RWPE2 (cell line): ENCODE results near the gene THYN1.

Experiments
- ATAC-seq: fragments of 200-7000 bp; cut with Tn5 transposase; 3 replicates; pipeline ENCODE4 v1.9.1; 2021; ENCODE audit warnings: low read depth
- DNase-seq: peaks from one replicate; pipeline ENCODE4 v3.0.0-alpha.2; 2020; ENCODE audit warnings: low spot score
- H3K27ac ChIP-seq: fragments of 450-650 bp; 2 replicates; pipeline ENCODE4 v1.5.1; 2017; ENCODE audit warnings: mild to moderate bottlenecking; ENCODE audit not compliant: poor library complexity, severe bottlenecking
- H3K27me3 ChIP-seq: fragments of 250-450 bp; sonication (Bioruptor Pico); 2 replicates; pipeline ENCODE4 v1.5.1; 2021; ENCODE audit warnings: mild to moderate bottlenecking, moderate library complexity; ENCODE audit not compliant: insufficient read depth, poor library complexity, severe bottlenecking
- H3K36me3 ChIP-seq: fragments of 250-450 bp; sonication (Bioruptor Pico); 2 replicates; pipeline ENCODE4 v1.5.1; 2020; ENCODE audit warnings: low read depth, mild to moderate bottlenecking, moderate library complexity
- H3K4me1 ChIP-seq: fragments of 250-450 bp; sonication (Bioruptor Pico); 2 replicates; pipeline ENCODE4 v1.5.1; 2021; ENCODE audit warnings: mild to moderate bottlenecking, moderate library complexity; ENCODE audit not compliant: insufficient read depth, poor library complexity, severe bottlenecking
- H3K4me3 ChIP-seq: fragments of 250-450 bp; sonication (Bioruptor Pico); 2 replicates; pipeline ENCODE4 v1.5.1; 2021; ENCODE audit warnings: mild to moderate bottlenecking, moderate library complexity; ENCODE audit not compliant: severe bottlenecking
- H3K9me3 ChIP-seq: fragments of 250-450 bp; sonication (Bioruptor Pico); 2 replicates; pipeline ENCODE4 v1.5.1; 2021; ENCODE audit warnings: mild to moderate bottlenecking, moderate library complexity; ENCODE audit not compliant: severe bottlenecking
- CTCF ChIP-seq: fragments of 450-650 bp; IDR thresholded peaks from one replicate; pipeline ENCODE4 v1.5.1; 2017; ENCODE audit warnings: mild to moderate bottlenecking, moderate library complexity; ENCODE audit not compliant: poor library complexity, severe bottlenecking

The THYN1 gene

GRCh38 chr11:134199531-134199930 is 53.6 kb downstream of the THYN1 start:
- DNase-seq = no peak
- peaks cover 91% of the 10 kb centered on the region for H3K36me3 ChIP-seq
- no peak overlapping the region for H3K4me3 ChIP-seq
- no peaks in the 10 kb centered on the region for H3K4me1 ChIP-seq
- TF ChIP-seq CTCF = no peak
- no peaks in the 10 kb centered on the region for H3K9me3 ChIP-seq
- ATAC-seq = no peak
- no peaks in the 10 kb centered on the region for H3K27me3 ChIP-seq
- H3K27ac ChIP-seq = no peak overlapping the region
